22Rv1 (cell line): ENCODE data around the gene HMG20B.

ENCODE experiments used
- CTCF ChIP-seq: fragments of 450-650 bp; IDR thresholded peaks from 2 replicates; pipeline ENCODE4 v1.5.1; 2017; ENCODE audit warnings: mild to moderate bottlenecking
- ZFX ChIP-seq: fragments of 450-650 bp; IDR thresholded peaks from 2 replicates; pipeline ENCODE4 v1.6.1; 2017; ENCODE audit warnings: antibody characterized with exemption, borderline replicate concordance

- TF ChIP-seq CTCF (no peak), ZFX (no peak)
These were observed 37.2 kb upstream of the HMG20B start for GRCh38 chr19:3535563-3535965.
